ENCODE measurements around the gene KPNA6. TPM values are rescaled to one million over a fixed set of nuclear protein-coding genes. Genes with fewer than 3 reads are reported as not detected.
A peak's percentile ranks its signal among the peaks of the same experiment; 100 is the strongest.

The KPNA6 gene
- polyA plus RNA-seq, 3 donors, result 11.0 to 26.7 (median 20.2) TPM

GRCh38 chr1:32223683-32224082, 115.8 kb downstream of the KPNA6 start:
- peaks cover 39 to 64% of the 10 kb centered on the region in 2 donors for H3K36me3 Mint-ChIP-seq
- no peaks in the 10 kb centered on the region for H3K27me3 ChIP-seq (ENCODE audit: control insufficient read depth in 2 of 2, insufficient read depth in 2 of 2, low read length in 2 of 2)
- H3K9ac ChIP-seq (ENCODE audit: insufficient read depth, low read length, poor library complexity, severe bottlenecking), result no peak overlapping the region
- 100% methylated on average over 1 of the region's 3 CpGs for WGBS (ENCODE audit: insufficient coverage)
- no peak for TF ChIP-seq CTCF (IDR thresholded peaks at IDR 0.05)
- H3K36me3 ChIP-seq (replicated peaks in 1 of 2; ENCODE audit: control insufficient read depth in 1 of 2, insufficient read depth in 2 of 2, low read length in 2 of 2), result peaks cover 32 to 57% of the 10 kb centered on the region in 2 donors
- peak overlapping the region in 1 of 2 donors; percentile 97 for H3K4me3 Mint-ChIP-seq
- intact Hi-C loops (cut with micrococcal nuclease), result loop anchor here in 1 of 2 donors (10.0 kb wide), 1 partner anchor 171 kb away; the partner anchor contains the start of gene BSDC1
- peaks cover 28% of the 10 kb centered on the region for H3K4me1 Mint-ChIP-seq
- peak overlapping the region in 1 of 2 donors; percentile 15 for H3K27ac ChIP-seq (ENCODE audit: low read depth in 1 of 2, low read length in 2 of 2)
- H3K79me2 ChIP-seq (ENCODE audit: insufficient read depth, low read length), result peaks cover 31% of the 10 kb centered on the region
- H3K4me2 ChIP-seq (replicated peaks; ENCODE audit: extremely low read depth, low read length, poor library complexity, severe bottlenecking), result no peak overlapping the region
- peak overlapping the region in 5 of 7 donors; percentile 83 to 99 (median 98) for H3K27ac Mint-ChIP-seq
- peaks cover 18 to 28% of the 10 kb centered on the region in 2 donors for H3K4me1 ChIP-seq (ENCODE audit: control insufficient read depth in 1 of 2, insufficient read depth in 2 of 2, low read length in 2 of 2)
- DNase-seq, result no peak
- H3K4me3 ChIP-seq (replicated peaks in 1 of 3; ENCODE audit: low read depth in 2 of 3, low read length in 3 of 3), result no peak overlapping the region
- H2AFZ ChIP-seq (ENCODE audit: insufficient read depth, low read depth, low read length, poor library complexity, severe bottlenecking), result no peak overlapping the region
- H4K20me1 ChIP-seq (ENCODE audit: insufficient read depth, low read length), result no peaks in the 10 kb centered on the region
- H3K27me3 Mint-ChIP-seq (ENCODE audit: low read depth in 3 of 3), result peaks cover 2% of the 10 kb centered on the region in 3 donors
- H3K9me3 Mint-ChIP-seq, result no peaks in the 10 kb centered on the region
- no peaks in the 10 kb centered on the region for H3K9me3 ChIP-seq (replicated peaks in 1 of 2; ENCODE audit: control insufficient read depth in 1 of 2, insufficient read depth in 1 of 2, low read length in 2 of 2)

- Mint-ChIP-seq H3K9me3 (no peaks in the 10 kb centered on the region), H3K27me3 (ENCODE audit: low read depth in 3 of 3) (peaks cover 2% of the 10 kb centered on the region in 3 donors), H3K27ac (peak overlapping the region in 5 of 7 donors; percentile 17 to 99 (median 77)), H3K36me3 (peaks cover 43 to 64% of the 10 kb centered on the region in 2 donors), H3K4me1 (peaks cover 28% of the 10 kb centered on the region), H3K4me3 (no peak overlapping the region)
- H3K4me3 ChIP-seq (replicated peaks in 1 of 3; ENCODE audit: low read depth in 2 of 3, low read length in 3 of 3), result no peak overlapping the region
- H3K36me3 ChIP-seq (replicated peaks in 1 of 2; ENCODE audit: control insufficient read depth in 1 of 2, insufficient read depth in 2 of 2, low read length in 2 of 2), result peaks cover 38 to 59% of the 10 kb centered on the region in 2 donors
- TF ChIP-seq CTCF (IDR thresholded peaks at IDR 0.05), result no peak
- no peak overlapping the region for H3K9ac ChIP-seq (ENCODE audit: insufficient read depth, low read length, poor library complexity, severe bottlenecking)
- H3K79me2 ChIP-seq (ENCODE audit: insufficient read depth, low read length), result peaks cover 31% of the 10 kb centered on the region
- H3K27me3 ChIP-seq (ENCODE audit: control insufficient read depth in 2 of 2, insufficient read depth in 2 of 2, low read length in 2 of 2), result no peaks in the 10 kb centered on the region
- no peaks in the 10 kb centered on the region for H4K20me1 ChIP-seq (ENCODE audit: insufficient read depth, low read length)
- H3K27ac ChIP-seq (ENCODE audit: low read depth in 1 of 2, low read length in 2 of 2), result peak overlapping the region in 1 of 2 donors; percentile 15
- intact Hi-C loops (cut with micrococcal nuclease), result loop anchor here in 1 of 2 donors (10.0 kb wide), 1 partner anchor 171 kb away; the partner anchor contains the start of gene BSDC1
- no peak overlapping the region for H3K4me2 ChIP-seq (replicated peaks; ENCODE audit: extremely low read depth, low read length, poor library complexity, severe bottlenecking)
- no CpG with 5 or more reads among the region's 4 CpGs for WGBS (ENCODE audit: insufficient coverage)
- H2AFZ ChIP-seq (ENCODE audit: insufficient read depth, low read depth, low read length, poor library complexity, severe bottlenecking), result no peak overlapping the region
- peaks cover 18 to 28% of the 10 kb centered on the region in 2 donors for H3K4me1 ChIP-seq (ENCODE audit: control insufficient read depth in 1 of 2, insufficient read depth in 2 of 2, low read length in 2 of 2)
- no peaks in the 10 kb centered on the region for H3K9me3 ChIP-seq (replicated peaks in 1 of 2; ENCODE audit: control insufficient read depth in 1 of 2, insufficient read depth in 1 of 2, low read length in 2 of 2)
- DNase-seq, result no peak
Observed at GRCh38 chr1:32224285-32224684, 116.4 kb downstream of the KPNA6 start.

Small RNA genes lying within 50 kb of the gene (small RNA-seq; reads per million reads assigned to genes)
- gene MIR5585 (ENCODE audit: insufficient read length, low read depth) (not detected), gene RF00017 (ENCODE audit: insufficient read length, low read depth) (not detected)

Other genes with a start within 250 kb of the KPNA6 start
- gene PTP4A2, start 169.7 kb upstream of the KPNA6 start, polyA plus RNA-seq, result 100 to 1,000 TPM; 227 to 501 (median 294) TPM
- gene KHDRBS1, start 94.2 kb upstream of the KPNA6 start, polyA plus RNA-seq, result 10 to 100 TPM; 40.7 to 65.6 (median 51.6) TPM
- gene TMEM39B, start 35.1 kb upstream of the KPNA6 start, polyA plus RNA-seq, result 10 to 100 TPM in 1 of 3 donors, 1 to 10 TPM in 2; 3.3 to 30.6 (median 3.4) TPM
- 10 to 100 TPM; 12.3 to 15.3 (median 14.4) TPM for gene TXLNA, start 71.6 kb downstream of the KPNA6 start, polyA plus RNA-seq
- 1 to 10 TPM; 2.5 to 5.6 (median 3.7) TPM for gene CCDC28B, start 92.5 kb downstream of the KPNA6 start, polyA plus RNA-seq
- under 1 TPM; 0.18 to 0.31 (median 0.28) TPM for gene IQCC, start 97.6 kb downstream of the KPNA6 start, polyA plus RNA-seq
- not detected for gene DCDC2B, start 101.0 kb downstream of the KPNA6 start, polyA plus RNA-seq
- 10 to 100 TPM; 12.8 to 22.0 (median 14.5) TPM for gene TMEM234, start 114.3 kb downstream of the KPNA6 start, polyA plus RNA-seq
- 100 to 1,000 TPM; 126 to 162 (median 151) TPM for gene EIF3I, start 114.4 kb downstream of the KPNA6 start, polyA plus RNA-seq
- gene FAM167B, start 139.2 kb downstream of the KPNA6 start, polyA plus RNA-seq, result not detected
- gene LCK, start 143.2 kb downstream of the KPNA6 start, polyA plus RNA-seq, result 1 to 10 TPM in 2 of 3 donors, under 1 TPM in 1; 0.15 to 2.2 (median 1.7) TPM
- 10 to 100 TPM; 73.8 to 95.0 (median 88.7) TPM for gene HDAC1, start 184.0 kb downstream of the KPNA6 start, polyA plus RNA-seq
- 100 to 1,000 TPM in 1 of 3 donors, 10 to 100 TPM in 2; 13.9 to 150 (median 40.3) TPM for gene MARCKSL1, start 228.2 kb downstream of the KPNA6 start, polyA plus RNA-seq